ENCODE measurements around the gene GSDMA. TPM values are rescaled to one million over a fixed set of nuclear protein-coding genes. Genes with fewer than 3 reads are reported as not detected.

The GSDMA gene
- total and polyA plus RNA-seq, 12 donors = 0.14 to 2.2 (median 1.3) TPM; not detected in 5

GRCh38 chr17:39971076-39971603, 8.3 kb downstream of the GSDMA start:
- no peak for DNase-seq
- Histone ChIP-seq H3K36me3 (replicated peaks in 1 of 2) (no peaks in the 10 kb centered on the region), H3K9me3 (replicated peaks in 1 of 3) (no peaks in the 10 kb centered on the region), H3K27ac (peak overlapping the region in 2 of 5 donors; percentile 23 to 79), H3K27me3 (no peaks in the 10 kb centered on the region), H3K4me1 (replicated peaks in 1 of 2) (no peaks in the 10 kb centered on the region), H3K4me3 (no peak overlapping the region)
- 62 to 71% (median 68%) methylated on average over 4 of the region's 4 CpGs for WGBS, 4 donors
- TF ChIP-seq CTCF (IDR thresholded peaks at IDR 0.05) (no peak), POLR2A (IDR thresholded peaks at IDR 0.05) (no peak)
- intact Hi-C loops (cut with DNase I) = no loop called here

- H3K4me3 ChIP-seq = no peak overlapping the region
- no peaks in the 10 kb centered on the region for H3K4me1 ChIP-seq (replicated peaks in 1 of 2)
- no peaks in the 10 kb centered on the region for H3K9me3 ChIP-seq (replicated peaks in 1 of 3)
- H3K36me3 ChIP-seq (replicated peaks in 1 of 2) = no peaks in the 10 kb centered on the region
- no peaks in the 10 kb centered on the region for H3K27me3 ChIP-seq
- DNase-seq = no peak
- no peak for TF ChIP-seq CTCF (IDR thresholded peaks at IDR 0.05)
- TF ChIP-seq POLR2A (IDR thresholded peaks at IDR 0.05) = no peak
- 13 to 34% (median 27%) methylated on average over 3 of the region's 3 CpGs for WGBS, 4 donors
- peak overlapping the region in 2 of 5 donors; percentile 65 to 79 for H3K27ac ChIP-seq
- intact Hi-C loops (cut with DNase I) = no loop called here
Observed at GRCh38 chr17:39972271-39972670, 9.5 kb downstream of the GSDMA start.

GRCh38 chr17:39973496-39973895, 10.7 kb downstream of the GSDMA start:
- no peak for DNase-seq
- TF ChIP-seq CTCF (IDR thresholded peaks at IDR 0.05) (no peak), POLR2A (IDR thresholded peaks at IDR 0.05) (no peak)
- Histone ChIP-seq H3K27me3 (no peaks in the 10 kb centered on the region), H3K4me3 (no peak overlapping the region), H3K9me3 (replicated peaks in 1 of 3) (no peaks in the 10 kb centered on the region), H3K36me3 (replicated peaks in 1 of 2) (no peaks in the 10 kb centered on the region), H3K4me1 (replicated peaks in 1 of 2) (no peaks in the 10 kb centered on the region), H3K27ac (no peak overlapping the region)
- 85 to 91% (median 87%) methylated on average over 2 of the region's 2 CpGs for WGBS, 4 donors
- intact Hi-C loops (cut with DNase I) = no loop called here

GRCh38 chr17:39974433-39974832, 11.6 kb downstream of the GSDMA start:
- 67 to 79% (median 74%) methylated on average over 4 to 5 of the region's 5 CpGs for WGBS, 4 donors
- Histone ChIP-seq H3K36me3 (replicated peaks in 1 of 2) (no peaks in the 10 kb centered on the region), H3K27ac (no peak overlapping the region), H3K9me3 (replicated peaks in 1 of 3) (no peaks in the 10 kb centered on the region), H3K4me3 (no peak overlapping the region), H3K27me3 (no peaks in the 10 kb centered on the region), H3K4me1 (replicated peaks in 1 of 2) (no peaks in the 10 kb centered on the region)
- TF ChIP-seq CTCF (IDR thresholded peaks at IDR 0.05) (no peak), POLR2A (IDR thresholded peaks at IDR 0.05) (no peak)
- intact Hi-C loops (cut with DNase I) = no loop called here
- DNase-seq = no peak
